ENCODE data around the gene RAPGEF6.

Gene RAPGEF6

DNA sequence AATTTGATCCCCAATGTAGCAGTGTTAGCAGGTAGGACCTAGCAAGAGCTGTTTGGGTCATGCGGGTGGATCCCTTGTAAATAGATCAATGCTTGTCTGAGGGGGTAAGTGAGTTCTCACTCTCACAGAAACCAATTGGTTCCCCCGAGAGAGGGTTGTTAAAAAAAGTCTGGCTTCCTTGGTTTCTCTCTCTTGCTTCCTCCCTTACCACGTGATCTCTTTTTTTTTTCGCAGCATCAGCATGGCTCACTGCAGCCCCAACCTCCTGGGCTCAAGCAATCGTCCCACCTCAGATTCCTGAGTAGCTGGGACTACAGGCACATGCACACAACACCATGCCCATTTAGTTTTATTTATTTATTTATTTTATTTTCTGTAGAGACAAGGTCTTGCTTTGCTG is 26.4 kb downstream of the RAPGEF6 start:
- no peak for DNase-seq

DNA sequence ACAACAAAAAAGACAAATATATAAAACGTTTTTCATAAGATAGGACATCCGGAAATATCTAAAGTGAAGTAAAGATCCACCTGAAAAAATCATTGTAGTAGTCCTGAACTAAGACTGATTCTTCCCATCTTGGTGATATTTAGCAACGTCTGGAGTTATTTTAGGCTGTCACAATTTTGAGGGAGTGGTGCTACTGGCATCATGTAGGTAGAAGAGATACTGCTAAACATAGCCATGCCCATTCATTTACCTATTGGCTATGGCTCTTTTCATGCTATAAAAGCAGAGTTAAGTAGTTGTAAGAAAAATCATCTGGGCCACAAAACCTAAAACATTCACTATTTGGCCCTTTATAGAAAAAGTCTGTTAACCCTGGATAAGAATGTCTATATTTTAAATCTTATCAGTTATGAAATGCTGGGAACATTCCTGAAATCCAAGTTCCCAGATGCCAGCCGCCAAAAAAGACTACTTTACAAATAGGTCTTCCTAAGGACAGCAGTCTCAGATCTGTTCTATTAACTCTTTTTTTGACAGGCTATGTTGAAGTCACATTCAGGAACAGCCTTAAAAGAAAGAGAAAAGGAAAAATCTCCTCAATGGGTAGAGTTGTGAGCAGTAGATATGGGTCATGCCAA is 27.0 kb downstream of the RAPGEF6 start:
- DNase-seq, result no peak

DNA sequence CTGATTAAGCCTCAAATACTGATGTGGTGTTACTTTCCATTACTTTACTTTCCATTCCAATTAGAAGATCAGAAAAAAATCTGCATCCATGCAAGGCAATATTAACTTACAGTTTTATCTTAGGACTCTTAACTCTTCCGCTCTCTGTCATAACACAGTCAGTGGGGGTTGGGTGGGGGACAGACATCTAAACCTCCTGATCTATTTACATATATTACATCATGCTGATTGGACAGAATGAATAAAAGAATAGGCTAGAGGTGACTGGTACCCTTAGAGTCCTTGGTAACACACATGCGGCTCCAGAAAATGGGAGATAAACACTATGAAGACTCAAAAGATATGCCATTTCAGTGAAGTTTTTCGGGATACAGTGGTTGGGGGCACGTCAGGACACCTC is 27.6 kb downstream of the RAPGEF6 start:
- DNase-seq, result no peak

DNA sequence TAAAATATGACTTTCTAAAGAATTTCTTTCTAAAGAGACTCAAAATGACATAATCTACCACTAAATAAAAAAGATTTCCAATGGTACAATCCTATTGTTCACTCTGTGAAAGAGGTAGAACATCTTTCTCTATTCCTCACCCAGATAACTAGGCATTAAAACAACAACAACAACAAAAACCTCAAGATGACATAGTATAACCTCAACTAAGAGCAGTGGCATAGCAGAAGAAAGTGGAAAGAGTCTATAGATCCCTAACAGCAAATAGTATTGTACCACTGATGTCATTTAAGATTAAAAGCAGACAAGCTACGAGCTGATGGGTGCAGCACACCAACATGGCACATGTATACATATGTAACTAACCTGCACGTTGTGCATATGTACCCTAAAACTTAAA is 29.9 kb downstream of the RAPGEF6 start:
- no peak for DNase-seq

DNA sequence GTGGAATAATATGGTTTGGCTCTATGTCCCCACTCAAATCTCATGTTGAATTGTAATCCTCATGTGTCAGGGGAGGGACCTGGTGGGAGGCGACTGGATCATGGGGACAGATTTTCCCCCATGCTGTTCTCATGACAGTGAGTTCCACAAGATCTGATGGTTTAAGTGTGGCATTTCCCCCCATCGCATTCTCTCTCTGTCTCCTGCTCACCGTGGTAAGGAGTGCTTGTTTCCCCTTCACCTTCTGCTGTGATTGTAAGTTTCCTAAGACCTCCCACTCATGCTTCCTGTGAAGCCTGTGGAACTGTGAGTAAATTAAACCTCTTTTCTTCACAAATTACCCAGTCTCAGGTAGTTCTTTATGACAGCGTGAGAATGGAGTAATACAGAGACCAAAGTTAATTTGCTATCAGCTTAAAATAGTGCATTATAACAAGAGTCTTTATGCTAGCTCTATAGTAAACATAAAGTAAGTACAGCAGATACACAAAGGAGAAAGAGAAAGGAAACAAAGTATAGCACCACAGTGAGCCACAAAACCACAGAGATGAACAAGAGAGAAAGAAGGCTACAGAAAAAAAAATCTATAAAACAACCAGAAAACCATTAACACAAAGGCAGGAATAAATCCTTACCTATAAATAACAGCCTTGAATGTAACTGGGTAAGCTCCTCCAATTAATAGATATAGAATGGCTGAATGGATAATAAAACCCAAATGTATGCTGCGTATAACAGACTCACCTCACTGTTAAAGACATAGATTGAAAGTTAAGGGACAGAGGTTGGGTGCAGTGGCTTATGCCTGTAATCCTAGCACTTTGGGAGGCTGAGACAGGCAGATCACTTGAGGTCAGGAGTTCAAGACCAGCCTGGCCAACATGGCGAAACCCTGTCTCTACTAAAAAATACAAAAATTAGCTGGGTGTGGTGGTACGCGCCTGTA is 39.7 kb downstream of the RAPGEF6 start:
- no peak for DNase-seq

DNA sequence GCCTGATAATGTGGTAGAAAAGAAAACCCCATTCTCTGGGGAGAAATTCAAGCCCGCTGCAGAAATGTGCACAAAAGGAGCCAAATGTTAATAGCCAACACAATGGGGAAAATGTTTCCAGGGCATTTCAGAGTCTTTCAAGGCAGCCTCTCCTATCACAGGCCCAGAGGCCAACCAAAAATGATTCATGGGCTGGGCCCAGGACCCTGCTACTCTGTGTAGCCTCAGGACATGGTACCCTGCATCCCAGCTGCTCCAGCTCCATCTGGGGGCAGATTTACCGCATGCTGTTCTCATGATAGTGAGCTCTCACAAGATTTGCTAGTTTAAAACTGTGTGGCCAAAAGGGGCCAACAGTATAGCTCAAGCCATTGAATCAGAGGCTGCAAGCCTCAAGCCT is 41.1 kb downstream of the RAPGEF6 start:
- no peak for DNase-seq

DNA sequence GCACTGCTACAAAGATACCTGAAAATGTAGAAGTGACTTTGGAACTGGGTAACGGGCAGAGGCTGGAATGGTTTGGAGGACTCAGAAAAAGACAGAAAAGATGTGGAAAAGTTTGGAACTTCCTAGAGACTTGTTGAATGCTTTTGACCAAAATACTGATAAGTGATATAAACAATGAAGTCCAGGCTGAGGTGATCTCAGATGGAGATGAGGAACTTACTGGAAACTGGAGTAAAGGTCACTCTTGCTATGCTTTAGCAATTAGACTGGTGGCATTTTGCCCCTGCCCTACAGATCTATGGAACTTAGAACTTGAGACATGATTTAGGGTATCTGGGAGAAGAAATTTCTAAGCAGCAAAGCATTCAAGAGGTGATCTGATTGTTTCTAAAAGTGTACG is 41.6 kb downstream of the RAPGEF6 start:
- DNase-seq, result peak; percentile 6

DNA sequence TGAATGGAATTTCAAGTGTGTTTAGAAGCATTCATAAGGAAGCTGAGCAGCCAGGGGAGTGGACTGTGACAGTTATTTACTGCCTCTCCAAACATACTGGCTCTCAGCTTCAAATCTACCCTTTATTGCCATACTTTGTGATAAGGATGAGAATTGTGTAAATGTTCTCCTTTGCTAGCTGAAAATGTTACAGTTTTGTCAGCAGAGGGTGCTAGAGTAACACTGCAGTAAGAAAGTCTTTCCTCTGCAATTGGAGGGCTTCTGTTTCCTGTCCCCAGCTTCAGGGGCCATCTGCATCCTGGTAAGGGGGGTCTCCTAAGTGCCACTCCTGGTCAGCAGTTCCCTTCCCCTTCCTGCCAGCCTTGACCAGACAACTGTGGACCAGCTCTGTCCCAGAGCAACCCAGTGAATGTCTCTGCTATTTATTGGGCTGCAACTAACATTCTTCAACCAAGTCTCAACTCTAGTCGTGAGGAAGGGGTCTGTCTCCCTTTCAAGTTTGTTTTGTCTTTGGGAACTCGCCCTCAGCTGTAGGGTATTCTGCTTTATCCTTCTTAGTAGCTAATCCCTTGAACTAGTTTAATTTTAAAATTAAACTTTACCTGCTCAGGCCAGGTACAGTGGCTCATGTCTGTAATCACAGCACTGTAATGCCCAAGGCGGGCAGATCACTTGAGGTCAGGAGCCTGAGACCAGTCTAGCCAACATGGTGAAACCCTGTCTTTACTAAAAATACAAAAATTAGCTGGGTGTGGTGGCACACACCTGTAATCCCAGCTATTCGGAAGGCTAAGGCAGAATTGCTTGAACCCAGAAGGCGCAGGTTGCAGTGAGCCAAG is 45.3 kb downstream of the RAPGEF6 start:
- peak; percentile 48 for DNase-seq

DNA sequence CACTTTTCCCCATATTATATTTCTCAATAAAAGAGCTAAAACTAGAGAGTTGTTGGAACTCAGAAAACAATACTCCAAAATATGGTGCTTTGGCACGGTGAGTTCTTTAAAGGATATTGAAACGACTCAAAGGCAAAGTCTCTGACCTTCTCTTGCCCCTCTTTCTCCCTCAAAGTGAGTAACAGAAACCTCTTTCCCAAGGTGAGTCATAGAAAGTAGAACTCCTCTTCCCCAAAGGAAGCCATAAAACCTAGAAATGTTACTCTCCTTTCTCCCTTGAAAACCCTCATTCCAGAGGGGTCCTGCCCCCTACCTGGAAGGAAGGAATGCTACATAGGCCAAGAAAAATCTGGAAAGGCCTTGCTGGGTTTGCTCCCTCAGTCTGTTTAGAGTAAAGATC is 47.5 kb downstream of the RAPGEF6 start:
- no peak for DNase-seq

DNA sequence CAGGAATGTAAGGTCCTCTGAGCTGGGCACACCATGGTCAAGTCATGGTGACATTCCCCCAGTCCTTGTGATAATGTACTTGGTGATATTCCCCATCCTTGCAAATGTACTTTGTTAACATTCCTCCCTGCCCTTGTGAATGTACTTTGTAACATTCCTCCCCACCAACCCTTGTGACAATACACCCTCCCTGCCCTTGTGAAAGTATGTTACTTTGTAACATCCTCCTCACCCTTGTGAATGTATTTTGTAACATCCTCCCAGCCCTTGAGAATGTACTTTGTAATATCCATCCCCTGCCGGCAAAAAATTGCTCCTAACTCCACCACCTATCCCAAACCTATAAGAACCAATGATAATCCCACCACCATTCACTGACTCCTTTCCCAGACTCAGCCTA is 53.3 kb downstream of the RAPGEF6 start:
- DNase-seq, result peak; percentile 2

DNA sequence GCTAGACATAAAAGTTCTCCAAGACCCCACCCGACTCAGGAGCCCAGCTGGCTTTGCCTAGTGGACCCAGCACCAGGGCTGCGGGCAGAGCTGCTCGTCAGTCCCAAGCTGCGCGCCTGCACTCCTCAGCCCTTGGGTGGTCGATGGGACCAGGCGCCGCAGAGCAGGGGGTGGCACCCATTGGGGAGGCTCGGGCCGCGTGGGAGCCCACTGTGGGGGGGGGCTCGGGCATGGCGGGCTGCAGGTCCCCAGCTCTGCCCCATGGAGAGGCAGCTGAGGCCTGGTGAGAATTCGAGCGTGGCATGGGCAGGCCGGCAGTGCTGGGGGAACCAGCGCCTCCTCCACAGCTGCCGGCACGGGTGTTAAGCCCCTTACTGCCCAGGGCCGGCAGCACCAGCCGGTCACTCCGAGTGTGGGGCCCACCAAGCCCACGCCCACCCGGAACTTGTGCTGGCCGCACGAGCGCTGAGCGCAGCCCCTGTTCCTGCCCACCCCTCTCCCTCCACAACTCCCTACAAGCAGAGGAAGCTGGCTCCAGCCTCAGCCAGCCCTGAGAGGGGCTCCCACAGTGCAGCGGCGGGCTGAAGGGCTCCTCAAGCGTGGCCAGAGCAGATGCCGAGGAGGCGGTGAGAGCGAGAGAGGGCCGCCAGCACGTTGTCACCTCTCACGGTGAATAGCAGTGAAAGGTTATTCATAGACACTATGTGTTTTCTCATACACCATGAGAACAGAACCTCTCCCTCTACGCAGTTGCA is 54.9 kb downstream of the RAPGEF6 start:
- DNase-seq, result no peak

DNA sequence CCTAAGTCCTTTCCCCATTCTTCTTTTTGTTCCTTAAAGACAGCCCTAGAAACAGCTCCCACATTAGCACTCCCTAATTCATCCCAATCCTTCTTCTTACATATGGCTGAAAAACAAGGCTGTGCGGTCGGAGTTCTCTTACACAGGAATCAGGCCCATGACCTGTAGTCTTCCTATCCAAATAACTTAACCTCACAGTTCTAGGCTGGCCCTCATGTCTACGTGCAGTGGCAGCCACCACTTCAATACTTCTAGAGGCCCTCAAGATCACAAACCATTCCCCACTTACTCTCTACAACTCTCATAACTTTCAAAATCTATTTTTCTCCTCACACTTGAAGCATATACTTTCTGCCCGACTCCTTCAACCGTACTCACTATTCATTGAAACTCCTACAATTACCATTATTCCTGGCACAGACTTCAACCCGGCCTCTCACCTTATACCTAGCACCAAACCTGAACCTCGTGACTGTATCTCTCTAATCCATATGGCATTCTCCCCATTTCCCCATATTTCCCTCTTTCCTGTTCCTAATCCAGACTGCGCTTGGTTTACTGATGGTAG is 59.3 kb downstream of the RAPGEF6 start:
- no peak for DNase-seq

DNA sequence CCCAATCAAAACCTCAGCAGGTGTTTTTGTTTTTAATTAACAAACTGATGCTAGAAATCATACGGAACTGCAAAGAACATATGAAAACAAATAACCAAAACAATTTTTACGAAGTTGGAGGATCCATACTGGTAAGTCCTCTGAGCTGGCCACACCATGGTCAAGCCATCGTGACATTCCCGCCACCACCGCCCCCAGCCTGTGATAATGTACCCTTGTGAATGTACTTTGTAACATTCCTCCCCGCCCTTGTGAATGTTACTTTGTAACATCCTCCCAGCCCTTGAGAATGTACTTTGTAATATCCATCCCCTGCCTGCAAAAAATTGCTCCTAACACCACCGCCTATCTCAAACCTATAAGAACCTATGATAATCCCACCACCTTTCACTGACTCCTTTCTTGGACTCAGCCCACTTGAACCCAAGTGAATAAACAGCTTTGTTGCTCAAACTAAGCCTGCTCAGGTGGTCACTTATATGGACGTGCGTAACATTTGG is 63.3 kb downstream of the RAPGEF6 start:
- no peak for DNase-seq

DNA sequence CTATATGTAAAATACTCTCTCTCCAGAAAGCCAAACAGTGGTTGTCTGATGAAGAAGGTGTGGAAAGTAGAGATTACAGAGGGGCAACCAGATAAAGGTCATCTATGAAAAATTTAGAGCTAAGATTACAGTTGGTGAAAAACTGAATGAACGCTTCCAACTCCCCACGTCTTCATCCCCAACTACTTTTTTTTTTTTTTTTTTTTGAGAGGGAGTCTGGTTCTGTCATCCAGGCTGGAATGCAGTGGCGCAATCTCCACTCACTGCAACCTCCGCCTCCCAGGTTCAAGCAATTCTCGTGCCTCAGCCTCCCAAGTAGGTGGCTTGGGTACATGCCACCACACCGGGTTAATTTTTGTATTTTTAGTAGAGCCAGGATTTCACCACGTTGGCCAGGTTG is 64.3 kb downstream of the RAPGEF6 start:
- DNase-seq, result no peak

DNA sequence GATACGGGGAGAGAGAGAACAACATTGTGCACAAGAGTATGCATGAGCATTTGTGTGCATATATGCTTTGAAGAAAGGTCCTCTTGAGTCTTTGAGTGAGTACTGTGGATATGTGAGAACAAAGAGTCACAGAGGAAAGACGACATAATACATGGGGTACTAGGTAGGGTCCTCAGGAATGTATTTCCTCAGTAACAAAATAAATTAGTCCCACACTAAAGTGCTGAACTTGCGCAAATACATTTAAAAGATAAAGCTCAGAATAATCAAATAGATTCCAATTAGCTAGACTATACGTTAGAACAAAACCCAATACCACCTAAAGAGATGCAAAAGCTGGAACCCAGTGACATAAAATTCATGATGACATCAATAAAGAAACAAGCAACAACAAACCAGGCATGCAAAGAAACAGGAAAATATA is 70.8 kb downstream of the RAPGEF6 start:
- no peak for DNase-seq

DNA sequence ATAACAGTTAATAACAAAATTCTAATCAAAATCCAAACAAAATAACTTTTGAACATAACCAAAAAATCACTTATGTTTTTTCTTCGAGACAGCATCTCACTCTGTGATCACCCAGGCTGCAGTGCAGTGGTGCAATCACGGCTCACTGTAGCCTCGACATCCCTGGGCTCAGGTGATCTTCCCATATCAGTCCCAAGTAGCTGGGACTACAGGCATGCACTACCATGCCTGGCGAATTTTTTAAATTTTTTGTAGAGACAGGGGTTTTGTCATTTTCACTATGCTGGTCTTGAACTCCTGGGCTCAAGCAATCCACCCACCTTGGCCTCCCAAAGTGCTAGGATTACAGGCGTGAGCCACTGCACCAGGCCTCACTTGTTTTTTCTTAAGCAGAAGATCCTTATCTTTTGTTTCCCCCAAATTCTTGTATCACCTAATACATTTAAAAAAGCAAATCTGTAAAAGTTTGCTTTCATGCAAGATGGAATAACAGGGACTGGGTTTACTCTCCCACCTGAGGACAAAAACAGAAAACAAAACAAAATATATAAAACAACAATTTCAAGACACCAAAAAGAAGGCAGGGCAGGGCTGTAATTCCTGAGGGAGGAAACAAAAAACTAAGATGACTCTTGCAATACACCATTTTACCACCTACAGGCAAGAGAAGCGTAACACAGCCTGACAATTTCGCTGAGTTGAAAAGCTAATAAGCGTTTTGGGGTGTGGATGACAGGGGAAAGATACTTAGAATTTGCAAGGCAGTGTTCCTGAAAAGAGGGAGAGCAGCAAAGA is 71.4 kb downstream of the RAPGEF6 start:
- DNase-seq, result no peak

DNA sequence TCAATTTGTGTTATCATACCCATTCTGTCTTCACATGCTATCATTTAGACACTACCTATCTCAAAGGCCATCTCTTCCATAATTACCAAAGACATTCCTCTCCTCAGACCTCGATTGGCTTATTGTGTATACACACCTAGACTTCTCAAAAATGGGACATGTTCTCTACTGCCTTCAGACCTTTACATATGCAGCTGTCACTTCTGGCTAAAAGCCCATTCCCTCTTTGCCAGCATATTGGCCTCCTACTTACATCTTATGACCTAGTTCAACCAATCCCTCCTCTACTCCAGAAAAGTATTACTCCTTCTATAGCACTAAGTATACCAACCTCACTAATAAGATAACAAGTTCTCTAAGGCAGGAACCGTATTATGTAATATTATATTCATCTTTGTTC is 84.4 kb downstream of the RAPGEF6 start:
- no peak for DNase-seq

DNA sequence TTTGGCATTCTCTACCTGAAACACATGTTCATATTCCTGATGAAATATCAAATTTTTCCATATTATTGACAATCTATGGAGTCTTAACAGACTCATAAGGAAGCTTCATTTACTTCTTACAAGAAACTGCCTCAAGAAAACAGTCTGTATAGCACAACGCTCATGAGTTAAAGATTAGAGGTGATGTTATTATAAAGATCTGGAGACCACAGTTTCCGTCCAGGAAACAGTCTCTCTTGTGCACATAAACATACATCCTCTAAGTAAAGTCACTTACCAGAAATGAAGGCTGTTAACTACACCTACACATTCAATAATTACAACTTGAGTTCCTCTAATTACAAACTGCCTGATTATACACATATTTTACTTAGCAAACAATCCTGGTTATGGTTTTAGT is 86.9 kb downstream of the RAPGEF6 start:
- DNase-seq, result no peak

DNA sequence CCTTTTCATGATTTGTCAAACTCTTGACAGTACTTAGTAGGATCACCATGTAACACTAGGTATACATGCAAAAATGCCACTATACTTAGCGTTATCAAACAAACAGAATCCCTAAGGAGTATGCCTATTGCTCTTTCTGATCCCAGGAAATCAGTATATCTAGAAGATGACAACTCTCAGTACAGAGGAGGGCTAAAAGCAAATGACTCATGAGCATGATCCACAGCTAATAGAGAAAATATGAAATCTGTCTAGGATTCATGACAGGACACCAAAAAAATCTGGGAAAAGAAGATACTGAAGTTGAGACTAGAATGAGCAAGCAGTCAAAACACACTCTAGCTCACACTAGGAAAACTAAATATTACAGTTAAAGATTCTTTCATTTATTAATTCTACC is 89.2 kb downstream of the RAPGEF6 start:
- no peak for DNase-seq

DNA sequence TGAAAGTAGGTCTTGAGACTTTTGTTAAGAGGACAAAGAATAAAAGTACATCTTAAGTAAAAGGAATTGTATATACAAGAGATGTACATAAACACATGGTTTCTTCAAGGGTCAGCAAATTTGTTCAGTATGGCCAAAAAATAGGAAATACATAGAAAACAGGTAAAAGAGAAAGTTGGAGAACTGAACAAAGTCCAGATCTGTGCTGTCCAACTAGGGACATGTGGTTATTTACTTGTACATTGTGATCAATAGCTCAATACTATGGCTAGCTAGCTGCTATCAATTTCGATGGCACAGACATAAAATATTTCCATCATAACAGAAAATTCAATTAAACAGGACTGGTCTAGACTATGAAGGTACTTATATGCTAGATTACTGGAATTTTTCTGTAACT is 92.3 kb downstream of the RAPGEF6 start:
- DNase-seq, result no peak

DNA sequence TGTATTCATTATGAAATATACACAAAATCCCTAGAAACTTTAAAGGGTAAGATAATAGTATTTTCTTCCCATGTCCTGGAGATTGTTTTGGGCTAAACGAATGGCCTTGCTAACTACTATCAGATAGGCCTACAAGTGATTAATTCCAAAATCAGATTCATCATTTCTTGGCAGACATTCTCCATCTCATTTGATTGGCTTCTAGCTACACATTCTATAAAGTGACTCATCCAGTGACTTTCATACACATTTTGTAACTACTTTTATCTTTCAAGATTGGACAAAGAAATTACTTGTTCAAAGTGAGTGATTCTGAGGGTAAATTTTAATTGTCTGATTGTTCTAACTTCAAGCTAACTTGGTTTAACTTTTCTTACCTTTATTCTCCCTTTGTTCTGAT is 93.3 kb downstream of the RAPGEF6 start:
- DNase-seq, result no peak

Data from suppressor macrophage treated with lipopolysaccharide for 4 hours (primary cell).